Stimulated activated CD4-positive, alpha-beta T cell treated with anti-CD3 and anti-CD28 coated beads, Interleukin-4, amount 100 ng/mL, for 1 hour (primary cell): Measurements from ENCODE around the gene POFUT2.
"Not testable (repeated sequence)": the region's sequence is repeated elsewhere in the genome, so short reads cannot be mapped to it uniquely, and the experiment has no call there.

Experiments used
- DNase-seq: peaks from one replicate; pipeline ENCODE4 v3.0.0-alpha.2; 2020

The POFUT2 gene

DNA sequence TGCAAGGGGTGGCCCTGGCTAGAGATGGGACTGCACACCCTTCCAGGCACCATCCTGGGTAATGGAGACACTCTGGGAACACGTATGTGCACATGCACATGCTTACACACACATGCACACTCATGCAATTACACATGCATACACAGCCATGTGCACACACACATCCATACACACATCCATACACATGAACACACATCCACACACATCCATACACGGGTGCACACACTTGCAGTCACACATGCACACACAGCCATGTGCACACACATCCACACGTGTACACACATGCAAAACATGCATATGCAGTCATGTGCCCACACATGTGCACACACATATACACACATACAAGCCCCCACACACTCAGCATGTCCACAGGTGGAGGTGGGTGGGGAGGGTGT lies 22.3 kb upstream of the POFUT2 start:
- no peak for DNase-seq

DNA sequence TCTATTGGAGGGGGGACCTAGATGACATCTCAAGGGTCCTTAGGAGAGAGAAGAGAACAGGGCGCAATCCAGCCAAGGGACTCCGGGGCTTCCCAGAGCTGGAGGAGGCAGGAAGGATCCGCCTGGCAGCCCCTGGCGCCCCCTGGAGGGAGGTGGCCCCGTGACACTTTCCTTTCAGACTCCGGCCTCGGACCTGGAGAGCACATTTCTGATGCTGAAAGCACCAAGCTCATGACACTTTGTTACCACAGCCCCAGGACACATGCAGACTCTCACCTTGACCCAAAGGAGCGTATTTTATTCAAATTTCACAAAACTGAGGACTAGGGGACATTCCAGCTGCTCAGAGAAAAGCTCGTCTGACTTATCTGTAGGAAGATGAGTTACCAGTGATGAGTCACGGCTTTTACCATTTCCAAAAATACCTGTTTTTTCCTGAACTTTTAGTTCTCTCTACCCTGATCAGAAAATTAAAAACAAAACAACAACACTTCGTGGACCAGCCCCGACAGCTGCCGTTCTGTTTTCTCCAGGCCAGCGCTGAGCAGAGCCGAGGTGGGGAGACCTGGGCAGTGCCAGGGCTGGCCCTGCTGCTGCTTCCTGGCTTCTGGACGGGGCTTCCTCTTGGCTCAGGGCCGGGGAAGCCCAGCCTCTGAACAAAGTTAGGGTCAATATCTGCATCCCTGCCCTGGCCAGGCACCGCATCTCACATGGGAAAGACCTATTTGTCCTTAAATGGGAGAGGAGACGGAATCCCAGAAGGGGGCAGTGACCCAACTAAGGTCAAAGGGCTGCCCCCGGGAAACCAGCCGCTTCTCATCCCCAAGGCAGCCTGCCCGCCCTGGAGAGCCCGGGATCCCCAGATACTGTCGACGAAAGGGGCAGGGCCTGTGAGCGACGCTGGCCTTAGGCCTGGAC lies 21.6 kb upstream of the POFUT2 start:
- DNase-seq, result peak; percentile 37

DNA sequence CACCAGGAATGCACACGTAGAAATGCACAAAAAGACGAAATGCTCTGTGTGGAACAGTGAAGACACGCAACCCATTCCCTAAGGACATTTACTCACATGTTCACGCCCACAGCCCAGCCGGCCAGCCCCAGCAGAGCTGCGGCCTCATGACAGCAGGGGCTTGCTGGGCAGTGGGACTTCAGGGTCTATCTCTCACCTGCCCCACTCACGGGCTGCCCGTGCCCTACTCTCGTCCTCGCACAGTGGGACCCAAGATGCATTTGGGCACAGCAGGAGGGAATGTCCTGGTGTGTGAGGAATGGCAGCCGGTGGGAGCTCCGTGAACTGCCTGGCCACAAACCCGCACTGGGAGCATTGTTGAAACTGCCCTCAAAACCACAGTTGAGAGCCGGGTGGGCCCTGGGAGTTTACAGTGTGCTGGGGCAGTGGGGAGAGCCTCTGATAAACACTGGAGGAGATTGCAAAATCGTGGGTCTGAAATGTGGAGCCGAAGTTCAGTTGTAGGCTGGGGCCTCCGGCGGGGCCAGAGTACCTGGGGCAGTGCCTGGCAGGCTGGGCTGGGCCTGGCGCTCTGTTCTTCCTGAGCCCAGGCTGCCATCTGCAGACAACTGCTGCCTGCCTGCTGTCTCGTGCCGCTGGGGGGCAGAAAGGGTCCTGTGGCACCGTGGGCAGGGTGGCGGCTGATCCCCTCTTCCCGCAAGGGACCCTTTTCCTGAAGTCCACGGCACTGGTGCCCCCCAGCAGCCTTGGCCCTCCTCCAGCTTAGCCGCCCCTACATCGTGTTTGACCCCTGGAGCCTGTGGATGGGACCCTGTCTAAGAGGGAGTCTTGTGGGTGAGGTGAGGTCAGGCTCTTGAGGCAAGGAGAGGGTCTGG lies 20.7 kb upstream of the POFUT2 start:
- no peak for DNase-seq

DNA sequence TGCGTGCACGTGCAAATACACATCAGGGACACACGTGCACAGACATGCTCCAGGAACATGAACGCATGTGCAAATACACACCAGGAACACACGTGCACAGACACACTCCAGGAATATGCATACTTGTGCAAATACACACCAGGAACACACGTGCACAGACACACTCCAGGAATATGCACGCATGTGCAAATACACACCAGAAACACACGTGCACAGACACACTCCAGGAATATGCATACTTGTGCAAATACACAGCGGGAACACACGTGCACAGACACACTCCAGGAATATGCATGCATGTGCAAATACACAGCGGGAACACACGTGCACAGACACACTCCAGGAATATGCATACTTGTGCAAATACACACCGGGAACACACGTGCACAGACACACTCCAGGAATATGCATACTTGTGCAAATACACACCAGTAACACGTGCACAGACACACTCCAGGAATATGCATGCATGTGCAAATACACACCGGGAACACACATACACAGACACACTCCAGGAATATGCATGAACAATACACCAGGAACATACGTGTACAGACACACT lies 20.0 kb upstream of the POFUT2 start:
- DNase-seq, result not testable (repeated sequence)

DNA sequence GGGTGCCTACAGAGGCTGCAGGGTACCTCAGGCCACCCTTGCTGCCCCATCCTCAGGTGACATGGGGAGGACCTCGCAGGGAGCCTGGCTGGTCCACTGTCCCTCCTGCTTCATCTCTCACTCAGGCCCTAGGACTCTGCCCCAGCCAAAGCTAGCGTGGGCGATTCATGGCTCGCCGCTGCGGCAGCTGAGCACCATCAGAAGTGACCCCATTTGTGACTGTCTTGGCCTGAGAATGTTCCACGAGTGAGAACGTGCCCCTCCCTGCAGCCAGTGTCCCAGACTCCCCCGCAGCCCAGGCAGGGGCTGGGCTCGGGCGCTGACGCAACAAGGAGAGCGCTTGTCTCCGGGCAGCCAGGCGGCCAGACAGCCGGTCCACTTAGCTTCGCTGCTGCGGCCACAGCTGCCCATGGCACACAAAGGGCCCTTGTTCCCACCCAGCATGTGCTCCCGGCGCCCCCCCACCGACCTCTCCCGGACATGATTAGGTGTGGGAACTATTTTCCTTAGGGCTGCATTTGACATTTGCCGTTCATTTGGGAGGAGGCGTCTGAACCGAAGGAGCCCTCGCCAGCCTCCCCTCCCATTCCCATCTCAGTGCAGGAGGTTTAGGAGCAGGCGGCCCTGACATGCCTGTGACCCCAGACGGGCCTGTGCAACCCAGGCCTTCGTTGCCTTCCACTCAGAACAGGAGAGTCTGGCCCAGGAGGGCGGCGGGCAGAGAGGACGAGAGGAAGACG lies 19.3 kb upstream of the POFUT2 start:
- DNase-seq, result no peak

DNA sequence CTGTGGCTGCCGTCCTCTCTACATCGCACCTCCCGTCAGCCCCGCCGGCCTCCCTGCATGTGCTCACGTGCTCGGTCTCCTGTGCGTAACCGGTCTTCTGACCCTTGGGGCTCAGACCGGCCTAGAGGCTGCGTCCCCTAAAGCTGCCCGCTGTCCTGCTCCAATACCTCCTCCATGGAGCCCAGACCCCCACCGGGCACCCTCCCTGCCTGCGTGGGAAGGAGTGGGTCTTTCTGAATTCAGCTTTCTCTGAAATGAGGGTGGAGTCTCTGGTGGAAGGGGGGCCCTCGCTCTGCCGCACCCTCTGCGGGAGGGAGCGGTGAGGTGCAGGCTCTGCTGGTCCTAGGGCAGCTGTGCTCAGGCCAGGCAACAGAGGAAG lies 18.7 kb upstream of the POFUT2 start:
- no peak for DNase-seq

DNA sequence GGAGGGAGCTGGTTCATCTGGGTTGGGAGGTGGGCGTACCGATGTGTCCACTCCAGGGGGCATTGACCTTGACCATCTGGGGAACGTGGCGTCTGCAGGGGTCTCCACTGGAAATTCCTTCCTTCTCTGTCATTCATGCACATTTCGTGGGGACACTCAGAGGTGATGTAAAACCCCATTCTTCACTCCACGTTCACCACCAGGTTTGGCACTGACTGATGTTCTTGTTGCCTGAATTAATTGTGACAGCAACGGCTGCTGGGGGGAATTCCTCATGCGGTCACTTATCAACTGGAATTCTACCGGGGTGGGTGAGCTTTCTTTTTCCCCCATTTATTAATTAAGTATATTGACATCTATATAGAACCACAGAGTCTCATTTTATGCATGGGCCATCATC lies 18.1 kb upstream of the POFUT2 start:
- no peak for DNase-seq

DNA sequence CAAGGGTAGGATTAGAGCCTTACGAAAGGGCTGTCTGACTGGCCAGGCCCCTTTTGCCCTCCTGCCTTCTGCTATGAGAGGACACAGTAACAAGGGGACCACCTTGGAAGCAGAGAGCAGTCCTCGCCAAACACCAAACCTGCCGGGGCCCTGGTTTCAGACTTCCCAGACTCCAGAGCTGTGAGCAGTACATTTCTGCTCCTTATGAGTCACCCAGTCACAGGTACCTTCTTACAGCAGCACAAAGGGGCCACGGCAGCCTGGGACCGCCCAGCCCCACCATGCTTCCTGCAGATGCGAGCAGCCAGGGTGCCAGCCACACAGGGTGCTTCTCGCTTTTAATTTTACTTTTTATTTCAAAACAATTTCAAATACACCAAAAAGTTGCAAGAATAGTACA lies 17.2 kb upstream of the POFUT2 start:
- DNase-seq, result no peak

DNA sequence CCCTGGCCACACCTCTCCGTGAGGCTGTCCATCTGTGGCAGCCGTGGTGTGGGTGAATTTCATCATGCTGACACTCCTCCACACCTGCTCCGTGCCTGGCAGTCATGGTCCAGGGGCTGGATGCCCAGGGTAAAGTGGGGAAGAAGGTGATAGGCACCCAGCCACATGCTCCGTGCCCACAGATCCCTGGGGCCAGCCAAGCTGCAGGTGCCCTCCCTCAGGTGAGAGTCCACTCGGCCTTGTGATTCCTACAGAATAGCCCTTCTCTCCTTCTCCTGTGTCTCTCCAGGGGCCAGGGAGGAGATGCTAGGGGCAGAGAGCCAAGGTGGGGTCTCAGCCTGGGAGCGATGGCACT lies 16.8 kb upstream of the POFUT2 start:
- no peak for DNase-seq

DNA sequence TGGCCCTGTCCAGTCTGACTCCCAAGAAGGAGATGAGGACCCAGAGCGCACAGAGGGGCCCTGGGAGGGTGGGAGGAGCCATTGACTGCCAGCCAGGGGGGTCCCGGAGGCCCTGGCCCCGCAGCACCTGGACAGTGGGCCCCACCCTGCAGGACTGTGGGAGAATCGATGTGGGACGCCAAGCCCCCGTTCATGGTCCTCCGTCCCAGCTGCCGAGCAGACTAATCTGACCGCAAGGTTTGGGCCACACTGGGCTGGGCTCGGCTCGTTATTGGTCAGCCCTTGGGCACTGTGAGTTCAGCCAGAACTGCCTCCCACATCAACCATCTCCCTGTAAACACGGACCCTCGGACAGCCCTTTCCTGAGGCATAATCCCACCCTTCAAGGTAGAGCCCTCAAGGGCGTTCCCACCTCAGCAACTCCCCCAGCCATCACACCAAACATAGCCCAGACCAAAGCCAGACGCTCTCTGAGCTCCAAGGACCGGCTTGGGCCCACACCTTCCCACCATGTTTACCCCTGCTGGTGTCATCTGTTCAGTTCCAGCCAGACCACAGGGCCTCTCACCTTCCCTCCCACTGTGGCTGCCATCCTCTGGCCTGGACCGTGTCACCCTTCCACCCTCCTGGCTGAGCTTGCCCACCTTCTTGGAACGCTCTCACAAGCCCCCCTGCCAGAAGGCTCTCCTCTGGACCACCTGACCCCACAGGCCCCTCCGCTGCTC lies 16.2 kb upstream of the POFUT2 start:
- DNase-seq, result no peak

DNA sequence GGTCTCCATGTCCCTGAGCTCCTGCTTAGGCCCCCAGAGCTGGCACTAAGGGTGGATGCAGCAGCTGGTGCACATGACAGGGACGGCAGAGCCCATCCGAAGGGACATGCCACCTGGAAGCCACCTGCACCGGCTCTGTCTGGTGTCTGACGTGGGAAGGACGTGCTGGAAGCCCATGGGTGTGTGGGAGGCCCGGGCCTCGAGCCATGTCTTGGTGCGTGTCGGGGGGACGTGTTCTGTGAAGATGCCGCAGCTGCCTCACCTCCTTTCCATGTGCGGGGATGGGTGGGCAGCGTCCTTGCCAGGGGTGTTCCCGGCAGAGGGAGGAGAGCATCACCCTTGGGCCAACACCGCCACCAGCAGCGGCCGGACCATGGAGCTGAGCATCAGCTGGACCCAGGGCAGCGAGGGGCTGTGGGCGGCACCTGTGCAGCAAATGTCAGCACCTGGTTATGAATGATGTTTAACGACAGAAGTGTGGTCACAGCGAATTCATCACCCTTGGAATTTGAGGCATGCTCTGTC lies 15.5 kb upstream of the POFUT2 start:
- DNase-seq, result no peak

DNA sequence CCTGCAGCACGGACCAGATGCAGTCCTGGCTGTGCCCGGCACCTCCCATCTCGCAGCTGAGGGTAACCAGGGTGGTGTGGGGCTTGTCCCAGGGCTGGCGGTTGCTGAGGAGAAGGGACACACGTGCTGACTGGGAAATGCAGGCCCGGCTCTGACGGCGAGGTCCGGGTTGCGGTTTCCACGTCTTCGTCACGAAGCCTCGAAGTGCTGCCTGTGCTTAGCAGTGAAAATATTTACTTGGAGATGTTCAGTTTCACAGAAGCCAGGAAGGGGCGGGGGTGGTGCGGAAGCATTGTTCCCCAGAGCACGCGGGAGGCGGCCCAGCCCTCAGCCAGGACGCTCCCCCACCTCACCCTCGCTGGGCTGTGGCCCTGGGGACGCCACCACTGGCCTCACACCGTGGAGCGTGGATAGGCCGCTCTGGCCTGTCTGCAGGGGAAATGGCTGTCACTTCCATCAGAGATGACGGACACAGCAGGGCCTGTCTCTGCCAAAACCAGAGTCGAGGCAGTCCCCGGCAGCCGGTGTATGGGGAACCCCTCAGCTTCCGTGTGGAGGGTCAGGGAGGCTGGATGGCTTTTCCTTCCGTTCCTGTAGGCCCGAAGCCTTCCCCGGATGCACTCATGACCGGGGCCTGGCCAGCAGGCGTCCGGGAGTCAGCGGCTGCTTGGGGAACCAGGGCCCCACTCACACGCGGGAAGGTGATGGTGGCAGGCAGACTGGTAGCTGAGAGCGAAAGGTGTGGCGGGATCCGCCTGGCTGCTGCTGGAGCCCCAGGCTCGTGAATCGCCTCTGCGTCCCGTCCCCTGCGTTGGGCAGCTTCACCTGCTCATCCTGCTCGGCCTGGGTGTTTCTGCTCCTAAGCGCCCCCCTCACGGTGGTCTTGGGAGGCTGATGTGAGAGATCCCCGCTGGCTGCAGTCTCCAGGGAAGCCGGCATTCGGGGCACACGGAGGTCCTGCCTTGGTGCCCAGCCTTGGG lies 14.7 kb upstream of the POFUT2 start:
- peak; percentile 51 for DNase-seq

DNA sequence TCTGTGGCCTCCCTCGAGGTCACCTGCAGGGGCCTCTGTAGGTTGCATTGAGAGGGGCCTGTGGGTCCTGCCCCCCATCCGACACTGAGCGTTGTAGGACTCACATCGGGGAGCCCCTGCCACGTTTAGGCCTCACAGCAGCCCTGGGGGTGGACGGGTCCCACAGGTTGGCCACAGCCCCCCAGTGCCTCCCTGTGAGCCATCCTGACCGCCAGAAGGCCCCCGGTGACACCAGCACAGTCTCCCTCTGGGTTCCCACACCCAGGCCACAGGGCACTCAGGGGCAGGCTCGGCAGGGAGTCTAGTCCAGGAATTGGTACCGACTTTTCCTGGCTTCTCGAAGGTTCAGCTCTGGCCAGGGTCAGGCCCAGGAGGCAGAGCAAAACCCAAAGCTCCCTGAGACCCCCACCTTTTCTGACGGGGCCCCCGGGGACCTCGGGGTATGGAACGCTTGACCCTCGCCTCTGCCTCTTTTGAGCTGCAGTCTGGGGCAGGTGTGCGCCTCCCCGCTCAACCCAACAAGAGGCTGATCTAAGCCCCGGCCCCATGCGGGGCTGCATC lies 13.9 kb upstream of the POFUT2 start:
- DNase-seq, result no peak

DNA sequence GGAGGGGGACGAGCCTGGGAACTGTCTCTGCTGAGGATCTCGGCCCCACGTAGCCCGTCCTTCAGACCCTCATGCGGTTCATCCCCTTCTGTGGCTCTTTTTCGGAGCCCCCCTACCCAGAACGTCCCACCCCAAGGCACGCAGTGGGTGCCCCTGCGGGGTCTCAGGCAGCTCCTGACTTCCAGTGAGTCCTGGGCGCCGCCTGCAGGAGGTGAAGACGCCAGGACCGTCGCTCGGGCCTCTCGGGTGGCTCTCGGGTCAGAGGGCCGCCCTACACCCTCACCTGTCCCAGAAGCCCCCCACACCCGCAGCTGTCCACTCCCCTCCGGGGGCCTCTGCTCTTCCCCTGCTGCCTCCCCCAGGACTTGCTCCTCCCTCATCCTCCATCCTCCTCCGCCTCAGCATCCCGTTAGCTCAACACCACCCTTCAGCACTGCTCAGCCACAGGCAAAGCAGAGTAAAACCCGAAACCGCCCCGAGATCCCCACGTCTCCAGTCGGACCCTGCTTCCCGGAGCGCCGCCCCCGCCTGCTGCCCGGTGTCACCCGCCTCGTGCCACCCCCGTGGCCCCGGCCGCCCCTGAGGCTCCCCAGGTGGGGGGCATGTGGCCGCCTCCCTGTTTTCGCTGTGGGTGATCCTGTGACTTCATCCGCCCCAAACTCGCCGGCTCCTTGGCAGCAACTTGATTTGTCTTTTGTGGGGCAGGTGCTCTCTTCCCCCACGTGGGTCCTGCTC lies 13.3 kb upstream of the POFUT2 start:
- DNase-seq, result no peak

DNA sequence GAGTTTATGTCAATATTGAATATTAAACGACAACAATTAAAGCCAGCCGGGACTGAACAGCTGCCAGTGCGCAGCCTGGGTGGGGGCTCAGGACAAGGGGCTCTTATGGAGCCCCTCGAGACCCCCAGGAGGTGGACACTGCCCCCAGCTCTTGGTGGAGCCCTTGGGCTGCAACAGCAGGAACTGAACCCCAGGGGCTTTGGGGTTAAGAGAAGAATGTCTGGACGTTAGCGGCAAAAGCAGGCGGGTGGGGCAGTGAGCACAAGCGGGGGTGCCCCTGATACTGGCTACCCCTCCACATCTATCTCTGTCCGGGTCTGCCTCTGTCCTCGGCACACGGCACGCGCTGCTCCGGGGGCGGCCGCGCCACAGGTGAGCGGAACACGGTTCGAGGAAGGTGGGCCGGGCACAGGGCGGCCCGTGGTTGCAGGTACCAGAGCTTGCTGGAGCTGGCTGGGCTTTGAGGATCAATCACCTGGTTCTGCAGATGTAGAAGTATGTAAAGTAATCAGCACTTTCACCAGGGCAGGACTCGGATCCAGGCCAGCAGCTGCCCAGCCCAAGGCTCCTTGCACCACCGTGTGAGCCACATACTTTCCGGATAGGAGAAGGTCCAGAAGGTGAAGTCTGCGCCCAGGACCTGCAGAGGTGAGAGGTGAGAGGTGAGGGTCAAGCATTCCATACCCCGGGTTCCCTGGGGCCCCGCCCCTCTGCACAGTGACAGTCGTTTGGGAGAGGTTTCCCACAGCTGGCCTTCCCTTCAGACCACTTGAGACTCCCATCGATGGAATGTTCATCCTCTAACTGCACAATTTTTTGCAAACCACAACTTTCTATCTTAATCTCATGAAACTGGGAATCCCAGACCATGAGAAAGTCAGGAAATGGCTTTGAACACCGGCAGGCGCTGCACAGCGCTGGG lies 12.4 kb upstream of the POFUT2 start:
- no peak for DNase-seq

DNA sequence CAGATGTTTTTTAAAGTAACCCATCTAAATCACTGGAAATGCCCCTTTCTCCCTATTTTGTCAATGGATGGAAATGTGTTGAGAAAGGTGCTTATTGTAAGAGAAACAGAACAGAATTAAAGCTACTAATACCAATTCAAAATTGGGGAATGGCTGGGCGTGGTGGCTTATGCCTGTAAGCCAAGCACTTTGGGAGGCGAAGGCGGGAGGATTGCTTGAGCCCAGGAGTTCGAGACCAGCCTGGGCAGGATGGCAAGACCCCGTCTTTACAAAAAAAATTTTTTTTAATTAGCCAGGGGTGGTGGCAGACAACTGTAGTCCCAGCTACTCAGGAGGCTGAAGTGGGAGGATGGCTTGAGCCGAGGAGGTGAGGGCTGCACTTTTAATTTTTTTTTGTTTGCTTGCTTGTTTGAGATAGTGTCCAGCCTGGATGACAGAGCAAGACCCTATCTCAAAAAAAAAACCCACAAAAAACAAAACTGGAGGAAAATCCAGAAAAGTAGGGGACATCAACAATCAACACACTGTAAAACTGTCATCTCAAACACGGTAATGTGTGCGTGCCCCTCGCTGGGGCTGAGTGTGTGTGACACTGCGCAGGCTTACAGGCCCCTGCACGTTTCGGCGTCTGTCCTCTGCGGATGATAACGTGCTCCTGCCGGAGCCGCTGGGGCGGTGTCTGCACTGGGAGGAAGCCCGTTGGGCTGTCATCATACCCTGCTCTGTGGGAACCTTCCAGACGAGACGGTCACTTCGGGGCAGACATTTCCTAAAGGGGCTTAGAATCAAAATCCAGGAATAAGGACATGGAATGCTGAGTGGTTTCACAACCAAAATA lies 11.6 kb upstream of the POFUT2 start:
- no peak for DNase-seq

DNA sequence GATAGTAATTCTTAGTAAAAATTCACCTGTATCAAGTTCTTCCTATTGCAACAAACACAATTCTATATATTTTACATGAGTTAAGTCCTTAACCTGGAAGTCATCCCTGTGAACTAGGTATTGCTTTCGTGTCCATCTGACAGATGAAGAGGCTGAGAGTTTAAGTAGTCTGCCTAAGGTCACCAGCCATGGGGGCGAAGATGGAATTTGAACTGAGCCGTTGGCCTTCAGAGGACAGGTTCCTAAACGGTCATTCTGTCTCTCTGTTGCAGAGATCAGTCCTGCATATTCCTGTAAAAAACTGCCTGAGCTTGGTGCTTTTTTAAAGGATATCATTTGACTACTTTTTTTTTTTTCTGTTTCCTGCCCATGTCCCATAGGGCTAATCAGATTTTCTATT lies 10.2 kb upstream of the POFUT2 start:
- no peak for DNase-seq

DNA sequence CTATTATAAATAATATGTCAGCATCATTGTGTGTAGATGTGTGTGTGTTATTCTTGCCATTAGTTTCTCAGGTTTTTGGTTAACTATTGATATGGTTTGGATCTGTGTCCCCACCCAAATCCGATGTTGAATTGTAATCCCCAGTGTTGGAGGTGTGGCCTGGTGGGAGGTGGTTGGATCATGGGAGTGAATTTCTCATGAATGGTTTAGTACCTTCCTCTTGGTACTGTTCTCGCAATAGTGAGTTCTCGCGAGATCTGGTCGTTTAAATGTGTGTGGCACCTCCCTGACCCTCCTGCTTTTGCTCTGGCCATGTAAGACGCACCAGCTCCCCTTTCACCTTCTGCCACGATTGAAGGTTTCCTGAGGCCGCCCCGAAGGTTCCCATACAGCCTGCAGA lies 9.6 kb upstream of the POFUT2 start:
- no peak for DNase-seq
